ENCODE results near the gene ZSCAN2. TPM values are rescaled to one million over a fixed set of nuclear protein-coding genes. Genes with fewer than 3 reads are reported as not detected.
A peak's percentile ranks its signal among the peaks of the same experiment; 100 is the strongest.

ZSCAN2 gene
- total RNA-seq, 1 donor from 2014 or later: 13.6 TPM

- Histone ChIP-seq H3K9me3 (ENCODE audit: control insufficient read depth in 3 of 3, low read length in 3 of 3) (no peaks in the 10 kb centered on the region), H3K27me3 (ENCODE audit: control insufficient read depth in 3 of 3, insufficient read depth in 3 of 3, low read length in 3 of 3) (no peaks in the 10 kb centered on the region), H3K4me1 (ENCODE audit: control insufficient read depth in 3 of 3, insufficient read depth in 3 of 3, low read length in 3 of 3) (peaks cover 0 to 9% (median 3%) of the 10 kb centered on the region in 3 donors), H3K4me3 (ENCODE audit: low read length in 3 of 3) (no peak overlapping the region), H3K9ac (ENCODE audit: low read depth in 1 of 3, low read length in 3 of 3) (no peak overlapping the region), H3K27ac (ENCODE audit: low read depth, low read length) (no peak overlapping the region), H3K36me3 (ENCODE audit: control insufficient read depth in 3 of 3, insufficient read depth in 3 of 3, low read length in 3 of 3) (peaks cover 15 to 18% (median 16%) of the 10 kb centered on the region in 3 donors)
Measured at GRCh38 chr15:84608707-84609284, 8.0 kb downstream of the ZSCAN2 start.

- peaks cover 9 to 13% (median 10%) of the 10 kb centered on the region in 3 donors for H3K36me3 ChIP-seq (ENCODE audit: control insufficient read depth in 3 of 3, insufficient read depth in 3 of 3, low read length in 3 of 3)
- peaks cover 0 to 9% (median 3%) of the 10 kb centered on the region in 3 donors for H3K4me1 ChIP-seq (ENCODE audit: control insufficient read depth in 3 of 3, insufficient read depth in 3 of 3, low read length in 3 of 3)
- H3K9ac ChIP-seq (ENCODE audit: low read depth in 1 of 3, low read length in 3 of 3): peak overlapping the region in 1 of 3 donors; percentile 33
- H3K27me3 ChIP-seq (ENCODE audit: control insufficient read depth in 3 of 3, insufficient read depth in 3 of 3, low read length in 3 of 3): no peaks in the 10 kb centered on the region
- H3K4me3 ChIP-seq (ENCODE audit: low read length in 3 of 3): no peak overlapping the region
- H3K27ac ChIP-seq (ENCODE audit: low read depth, low read length): peak overlapping the region; percentile 13
- no peaks in the 10 kb centered on the region for H3K9me3 ChIP-seq (ENCODE audit: control insufficient read depth in 3 of 3, low read length in 3 of 3)
Measured at GRCh38 chr15:84609818-84610525, 9.2 kb downstream of the ZSCAN2 start.

- H3K4me1 ChIP-seq (ENCODE audit: control insufficient read depth in 3 of 3, insufficient read depth in 3 of 3, low read length in 3 of 3): peaks cover 0 to 6% (median 3%) of the 10 kb centered on the region in 3 donors
- H3K27me3 ChIP-seq (ENCODE audit: control insufficient read depth in 3 of 3, insufficient read depth in 3 of 3, low read length in 3 of 3): no peaks in the 10 kb centered on the region
- no peak overlapping the region for H3K4me3 ChIP-seq (ENCODE audit: low read length in 3 of 3)
- H3K36me3 ChIP-seq (ENCODE audit: control insufficient read depth in 3 of 3, insufficient read depth in 3 of 3, low read length in 3 of 3): peaks cover 0 to 5% (median 4%) of the 10 kb centered on the region in 3 donors
- H3K9ac ChIP-seq (ENCODE audit: low read depth in 1 of 3, low read length in 3 of 3): no peak overlapping the region
- no peak overlapping the region for H3K27ac ChIP-seq (ENCODE audit: low read depth, low read length)
- no peaks in the 10 kb centered on the region for H3K9me3 ChIP-seq (ENCODE audit: control insufficient read depth in 3 of 3, low read length in 3 of 3)
Measured at GRCh38 chr15:84611631-84612030, 10.8 kb downstream of the ZSCAN2 start.

- no peak overlapping the region for H3K27ac ChIP-seq (ENCODE audit: low read depth, low read length)
- H3K9me3 ChIP-seq (ENCODE audit: control insufficient read depth in 3 of 3, low read length in 3 of 3): peaks cover 3 to 8% (median 7%) of the 10 kb centered on the region in 3 donors
- peaks cover 7 to 8% (median 8%) of the 10 kb centered on the region in 3 donors for H3K36me3 ChIP-seq (ENCODE audit: control insufficient read depth in 3 of 3, insufficient read depth in 3 of 3, low read length in 3 of 3)
- no peak overlapping the region for H3K4me3 ChIP-seq (ENCODE audit: low read length in 3 of 3)
- no peak overlapping the region for H3K9ac ChIP-seq (ENCODE audit: low read depth in 1 of 3, low read length in 3 of 3)
- no peaks in the 10 kb centered on the region for H3K4me1 ChIP-seq (ENCODE audit: control insufficient read depth in 3 of 3, insufficient read depth in 3 of 3, low read length in 3 of 3)
- H3K27me3 ChIP-seq (ENCODE audit: control insufficient read depth in 3 of 3, insufficient read depth in 3 of 3, low read length in 3 of 3): no peaks in the 10 kb centered on the region
Measured at GRCh38 chr15:84616235-84616634, 15.4 kb downstream of the ZSCAN2 start.

GRCh38 chr15:84620626-84621025 lies 19.8 kb downstream of the ZSCAN2 start:
- peaks cover 23 to 28% (median 27%) of the 10 kb centered on the region in 3 donors for H3K36me3 ChIP-seq (ENCODE audit: control insufficient read depth in 3 of 3, insufficient read depth in 3 of 3, low read length in 3 of 3)
- peaks cover 10 to 21% (median 14%) of the 10 kb centered on the region in 3 donors for H3K9me3 ChIP-seq (ENCODE audit: control insufficient read depth in 3 of 3, low read length in 3 of 3)
- no peak overlapping the region for H3K4me3 ChIP-seq (ENCODE audit: low read length in 3 of 3)
- no peak overlapping the region for H3K27ac ChIP-seq (ENCODE audit: low read depth, low read length)
- no peaks in the 10 kb centered on the region for H3K27me3 ChIP-seq (ENCODE audit: control insufficient read depth in 3 of 3, insufficient read depth in 3 of 3, low read length in 3 of 3)
- H3K4me1 ChIP-seq (ENCODE audit: control insufficient read depth in 3 of 3, insufficient read depth in 3 of 3, low read length in 3 of 3): no peaks in the 10 kb centered on the region
- no peak overlapping the region for H3K9ac ChIP-seq (ENCODE audit: low read depth in 1 of 3, low read length in 3 of 3)

- no peak overlapping the region for H3K27ac ChIP-seq (ENCODE audit: low read depth, low read length)
- H3K4me1 ChIP-seq (ENCODE audit: control insufficient read depth in 3 of 3, insufficient read depth in 3 of 3, low read length in 3 of 3): no peaks in the 10 kb centered on the region
- peaks cover 23 to 28% (median 27%) of the 10 kb centered on the region in 3 donors for H3K36me3 ChIP-seq (ENCODE audit: control insufficient read depth in 3 of 3, insufficient read depth in 3 of 3, low read length in 3 of 3)
- H3K9me3 ChIP-seq (ENCODE audit: control insufficient read depth in 3 of 3, low read length in 3 of 3): peaks cover 10 to 21% (median 14%) of the 10 kb centered on the region in 3 donors
- H3K27me3 ChIP-seq (ENCODE audit: control insufficient read depth in 3 of 3, insufficient read depth in 3 of 3, low read length in 3 of 3): no peaks in the 10 kb centered on the region
- H3K9ac ChIP-seq (ENCODE audit: low read depth in 1 of 3, low read length in 3 of 3): no peak overlapping the region
- peak overlapping the region in 2 of 3 donors; percentile 5 to 41 for H3K4me3 ChIP-seq (ENCODE audit: low read length in 3 of 3)
Measured at GRCh38 chr15:84621358-84621979, 20.7 kb downstream of the ZSCAN2 start.

GRCh38 chr15:84624359-84624758 lies 23.6 kb downstream of the ZSCAN2 start:
- Histone ChIP-seq H3K36me3 (ENCODE audit: control insufficient read depth in 3 of 3, insufficient read depth in 3 of 3, low read length in 3 of 3) (peaks cover 23 to 28% (median 27%) of the 10 kb centered on the region in 3 donors), H3K9me3 (ENCODE audit: control insufficient read depth in 3 of 3, low read length in 3 of 3) (peaks cover 10 to 21% (median 14%) of the 10 kb centered on the region in 3 donors), H3K27me3 (ENCODE audit: control insufficient read depth in 3 of 3, insufficient read depth in 3 of 3, low read length in 3 of 3) (no peaks in the 10 kb centered on the region), H3K4me1 (ENCODE audit: control insufficient read depth in 3 of 3, insufficient read depth in 3 of 3, low read length in 3 of 3) (no peaks in the 10 kb centered on the region), H3K9ac (ENCODE audit: low read depth in 1 of 3, low read length in 3 of 3) (no peak overlapping the region), H3K4me3 (ENCODE audit: low read length in 3 of 3) (no peak overlapping the region), H3K27ac (ENCODE audit: low read depth, low read length) (peak overlapping the region; percentile 32)

GRCh38 chr15:84625123-84625522 lies 24.3 kb downstream of the ZSCAN2 start:
- peaks cover 23 to 28% (median 27%) of the 10 kb centered on the region in 3 donors for H3K36me3 ChIP-seq (ENCODE audit: control insufficient read depth in 3 of 3, insufficient read depth in 3 of 3, low read length in 3 of 3)
- H3K4me3 ChIP-seq (ENCODE audit: low read length in 3 of 3): no peak overlapping the region
- peaks cover 10 to 21% (median 14%) of the 10 kb centered on the region in 3 donors for H3K9me3 ChIP-seq (ENCODE audit: control insufficient read depth in 3 of 3, low read length in 3 of 3)
- H3K27ac ChIP-seq (ENCODE audit: low read depth, low read length): no peak overlapping the region
- no peaks in the 10 kb centered on the region for H3K27me3 ChIP-seq (ENCODE audit: control insufficient read depth in 3 of 3, insufficient read depth in 3 of 3, low read length in 3 of 3)
- H3K9ac ChIP-seq (ENCODE audit: low read depth in 1 of 3, low read length in 3 of 3): no peak overlapping the region
- peaks cover 0 to 2% (median 2%) of the 10 kb centered on the region in 3 donors for H3K4me1 ChIP-seq (ENCODE audit: control insufficient read depth in 3 of 3, insufficient read depth in 3 of 3, low read length in 3 of 3)

- Histone ChIP-seq H3K4me3 (ENCODE audit: low read length in 3 of 3) (no peak overlapping the region), H3K36me3 (ENCODE audit: control insufficient read depth in 3 of 3, insufficient read depth in 3 of 3, low read length in 3 of 3) (no peaks in the 10 kb centered on the region), H3K27ac (ENCODE audit: low read depth, low read length) (no peak overlapping the region), H3K9ac (ENCODE audit: low read depth in 1 of 3, low read length in 3 of 3) (no peak overlapping the region), H3K9me3 (ENCODE audit: control insufficient read depth in 3 of 3, low read length in 3 of 3) (no peaks in the 10 kb centered on the region), H3K27me3 (ENCODE audit: control insufficient read depth in 3 of 3, insufficient read depth in 3 of 3, low read length in 3 of 3) (no peaks in the 10 kb centered on the region), H3K4me1 (ENCODE audit: control insufficient read depth in 3 of 3, insufficient read depth in 3 of 3, low read length in 3 of 3) (peaks cover 15 to 27% (median 20%) of the 10 kb centered on the region in 3 donors)
Measured at GRCh38 chr15:84629033-84629432, 28.2 kb downstream of the ZSCAN2 start.

All from skeletal muscle tissue (tissue), 4 donors.